ENCODE data around the gene SERAC1.

The SERAC1 gene

GRCh38 chr6:158095671-158096070 is 72.4 kb downstream of the SERAC1 start:
- peaks cover 0 to 4% of the 10 kb centered on the region in 2 experiments for H3K4me1 ChIP-seq (ENCODE audit: control insufficient read depth in 1 of 2, insufficient read depth in 1 of 2, low read depth in 1 of 2, low read length in 1 of 2)
- no peaks in the 10 kb centered on the region for H3K9me3 ChIP-seq
- no peak overlapping the region for H3K27ac ChIP-seq
- no peak overlapping the region for H3K4me3 ChIP-seq (ENCODE audit: low read depth in 1 of 2, low read length in 1 of 2)
- H3K27me3 ChIP-seq = no peaks in the 10 kb centered on the region
- H3K36me3 ChIP-seq = peaks cover 42% of the 10 kb centered on the region
- no peak for TF ChIP-seq CTCF (IDR thresholded peaks at IDR 0.05)

DNA sequence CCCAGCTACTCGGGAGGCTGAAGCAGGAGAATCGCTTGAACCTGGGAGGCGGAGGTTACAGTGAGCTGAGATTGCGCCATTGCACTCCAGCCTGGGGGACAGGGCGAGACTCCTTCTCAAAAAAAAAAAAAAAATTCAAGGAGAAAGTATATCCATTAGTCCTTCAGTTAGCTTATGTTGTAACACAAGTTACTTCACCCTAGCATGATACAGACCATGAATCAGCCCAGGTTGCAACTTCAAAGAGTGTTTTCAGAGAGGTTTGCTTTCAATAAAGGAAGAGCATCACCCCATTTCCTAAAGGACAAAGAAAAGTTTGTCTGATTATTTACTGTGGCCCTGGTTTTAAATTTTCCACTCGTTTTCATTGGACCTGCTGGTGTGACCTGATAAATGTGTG is 73.0 kb downstream of the SERAC1 start:
- Histone ChIP-seq H3K27ac (no peak overlapping the region), H3K36me3 (peaks cover 42% of the 10 kb centered on the region), H3K27me3 (no peaks in the 10 kb centered on the region), H3K9me3 (no peaks in the 10 kb centered on the region), H3K4me1 (ENCODE audit: control insufficient read depth in 1 of 2, insufficient read depth in 1 of 2, low read depth in 1 of 2, low read length in 1 of 2) (peaks cover 0 to 4% of the 10 kb centered on the region in 2 experiments), H3K4me3 (ENCODE audit: low read depth in 1 of 2, low read length in 1 of 2) (no peak overlapping the region)
- no peak for TF ChIP-seq CTCF (IDR thresholded peaks at IDR 0.05)

- H3K27me3 ChIP-seq = no peaks in the 10 kb centered on the region
- TF ChIP-seq CTCF (IDR thresholded peaks at IDR 0.05) = no peak
- no peak overlapping the region for H3K27ac ChIP-seq
- H3K9me3 ChIP-seq = no peaks in the 10 kb centered on the region
- peaks cover 0 to 4% of the 10 kb centered on the region in 2 experiments for H3K4me1 ChIP-seq (ENCODE audit: control insufficient read depth in 1 of 2, insufficient read depth in 1 of 2, low read depth in 1 of 2, low read length in 1 of 2)
- no peak overlapping the region for H3K4me3 ChIP-seq (ENCODE audit: low read depth in 1 of 2, low read length in 1 of 2)
- H3K36me3 ChIP-seq = peaks cover 58% of the 10 kb centered on the region
These were observed 75.3 kb downstream of the SERAC1 start for GRCh38 chr6:158092806-158093205.

- Histone ChIP-seq H3K9me3 (no peaks in the 10 kb centered on the region), H3K27ac (peak overlapping the region; percentile 59), H3K4me3 (ENCODE audit: low read depth in 1 of 2, low read length in 1 of 2) (peak overlapping the region; percentile 55 to 61), H3K4me1 (ENCODE audit: control insufficient read depth in 1 of 2, insufficient read depth in 1 of 2, low read depth in 1 of 2, low read length in 1 of 2) (peaks cover 28 to 32% of the 10 kb centered on the region in 2 experiments), H3K36me3 (peaks cover 39% of the 10 kb centered on the region), H3K27me3 (no peaks in the 10 kb centered on the region)
- no peak for TF ChIP-seq CTCF (IDR thresholded peaks at IDR 0.05)
These were observed 80.7 kb downstream of the SERAC1 start for GRCh38 chr6:158087224-158087867.

GRCh38 chr6:158086504-158087223 is 81.4 kb downstream of the SERAC1 start:
- Histone ChIP-seq H3K4me1 (ENCODE audit: control insufficient read depth in 1 of 2, insufficient read depth in 1 of 2, low read depth in 1 of 2, low read length in 1 of 2) (peaks cover 33 to 37% of the 10 kb centered on the region in 2 experiments), H3K27ac (peak overlapping the region; percentile 59), H3K36me3 (peaks cover 35% of the 10 kb centered on the region), H3K9me3 (no peaks in the 10 kb centered on the region), H3K4me3 (ENCODE audit: low read depth in 1 of 2, low read length in 1 of 2) (peak overlapping the region; percentile 55 to 61), H3K27me3 (no peaks in the 10 kb centered on the region)
- no peak for TF ChIP-seq CTCF (IDR thresholded peaks at IDR 0.05)

Data from neutrophil (primary cell).